Osteoblast (primary cell): ENCODE results near the gene SYTL4. TPM values are rescaled to one million over a fixed set of nuclear protein-coding genes. Genes with fewer than 3 reads are reported as not detected.

Experiments
- DNase-seq: peaks from one replicate; pipeline ENCODE4 v3.0.0; 2011; ENCODE audit warnings: low spot score, mixed read lengths; ENCODE audit not compliant: insufficient read length; ENCODE audit errors: missing footprints
- H2AFZ ChIP-seq: 2 replicates; pipeline ENCODE4 v1.6.0; 2011; ENCODE audit warnings: mild to moderate bottlenecking, low read length
- H3K27ac ChIP-seq: 2 replicates; pipeline ENCODE4 v1.5.1; 2011; ENCODE audit warnings: mild to moderate bottlenecking, low read depth, low read length, moderate library complexity
- H3K27me3 ChIP-seq: 2 replicates; pipeline ENCODE4 v1.6.0; 2012; ENCODE audit warnings: mild to moderate bottlenecking, control low read depth, inconsistent platforms, low read length, moderate library complexity; ENCODE audit not compliant: insufficient read depth
- H3K36me3 ChIP-seq: 2 replicates; pipeline ENCODE4 v1.5.1; 2011; ENCODE audit warnings: mild to moderate bottlenecking, low read length, control low read depth, moderate library complexity; ENCODE audit not compliant: insufficient read depth
- H3K4me1 ChIP-seq: 2 replicates; pipeline ENCODE4 v1.5.1; 2011; ENCODE audit warnings: mild to moderate bottlenecking, low read length, control low read depth, moderate library complexity; ENCODE audit not compliant: insufficient read depth
- H3K4me2 ChIP-seq: 2 replicates; pipeline ENCODE4 v1.6.0; 2011; ENCODE audit warnings: mild to moderate bottlenecking, low read length; ENCODE audit not compliant: insufficient read depth
- H3K4me3 ChIP-seq: fragments of 200-600 bp; sonication (generic); 3 replicates; pipeline ENCODE4 v1.5.1; 2012; ENCODE audit warnings: mild to moderate bottlenecking, low read length, inconsistent platforms; ENCODE audit not compliant: insufficient read depth
- H3K79me2 ChIP-seq: 2 replicates; pipeline ENCODE4 v1.6.0; 2012; ENCODE audit warnings: mild to moderate bottlenecking, low read length, control low read depth, inconsistent platforms; ENCODE audit not compliant: insufficient read depth
- H3K9me3 ChIP-seq: 2 replicates; pipeline ENCODE4 v1.5.1; 2011; ENCODE audit warnings: low read depth, low read length, control low read depth
- H4K20me1 ChIP-seq: 2 replicates; pipeline ENCODE4 v1.6.0; 2012; ENCODE audit warnings: mild to moderate bottlenecking, low read length, control low read depth; ENCODE audit not compliant: insufficient read depth
- CTCF ChIP-seq: IDR thresholded peaks from 2 replicates; pipeline ENCODE4 v1.5.1; 2011; ENCODE audit warnings: mild to moderate bottlenecking, low read depth, low read length, moderate library complexity; ENCODE audit errors: extremely low read depth
- total RNA-seq: library from RNA; depleted of rRNA; stranded (reverse); fragments of >200 nt; gene quantifications from 2 replicates; pipeline ENCODE4 v1.2.3, GENCODE V29; 2012

Gene SYTL4
- total RNA-seq, 1 donor, result 2.9 TPM

GRCh38 chrX:100704581-100705203, 27.2 kb downstream of the SYTL4 start:
- no peak for DNase-seq
- Histone ChIP-seq H3K36me3 (no peaks in the 10 kb centered on the region), H3K4me2 (no peak overlapping the region), H3K79me2 (no peaks in the 10 kb centered on the region), H4K20me1 (no peaks in the 10 kb centered on the region), H3K27ac (no peak overlapping the region), H3K4me1 (no peaks in the 10 kb centered on the region), H2AFZ (no peak overlapping the region), H3K4me3 (no peak overlapping the region), H3K27me3 (peaks cover 2% of the 10 kb centered on the region), H3K9me3 (no peaks in the 10 kb centered on the region)
- TF ChIP-seq CTCF, result no peak

DNA sequence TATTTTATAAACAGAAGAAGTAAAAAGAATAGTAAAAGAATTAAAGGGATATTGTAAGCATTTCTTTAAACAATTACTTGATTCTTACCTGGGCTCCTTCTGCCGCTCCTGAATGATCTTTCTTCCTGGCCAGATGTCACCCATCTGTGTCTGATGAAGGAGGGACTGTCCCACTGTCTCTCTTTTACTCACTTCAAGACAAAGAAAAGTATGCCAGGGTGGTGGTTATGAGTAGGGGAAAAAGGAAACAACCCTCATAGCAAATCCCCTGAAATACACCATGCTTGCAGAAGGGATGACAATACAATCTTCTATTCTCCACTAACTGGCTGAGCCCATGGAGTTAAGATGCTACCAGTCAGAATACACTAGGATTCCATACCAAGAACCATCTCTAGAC, 31.1 kb downstream of the SYTL4 start:
- no peak for DNase-seq
- H3K36me3 ChIP-seq, result no peaks in the 10 kb centered on the region
- H3K9me3 ChIP-seq, result no peaks in the 10 kb centered on the region
- no peaks in the 10 kb centered on the region for H3K27me3 ChIP-seq
- no peak overlapping the region for H3K27ac ChIP-seq
- no peak overlapping the region for H2AFZ ChIP-seq
- H3K79me2 ChIP-seq, result no peaks in the 10 kb centered on the region
- H3K4me1 ChIP-seq, result no peaks in the 10 kb centered on the region
- no peaks in the 10 kb centered on the region for H4K20me1 ChIP-seq
- TF ChIP-seq CTCF, result no peak
- no peak overlapping the region for H3K4me2 ChIP-seq
- H3K4me3 ChIP-seq, result no peak overlapping the region

DNA sequence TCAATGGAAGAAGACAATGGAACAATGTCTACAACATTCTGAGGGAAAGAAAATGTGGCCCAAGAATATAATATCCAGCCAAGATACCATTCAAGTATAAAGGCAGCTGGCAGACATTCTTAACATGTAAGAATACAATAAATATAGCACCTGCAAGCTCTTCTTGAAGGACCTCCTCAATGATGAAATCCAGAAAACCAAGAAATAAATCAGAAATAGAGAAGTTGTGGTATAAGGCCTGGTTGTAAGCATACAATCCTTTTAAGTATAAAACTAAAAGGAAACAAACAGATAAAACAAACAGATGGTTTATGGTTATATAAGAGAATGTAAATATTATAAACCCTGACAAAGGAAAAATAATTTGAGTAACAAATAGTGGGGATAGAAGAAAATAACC, 33.4 kb downstream of the SYTL4 start:
- Histone ChIP-seq H3K4me3 (no peak overlapping the region), H2AFZ (no peak overlapping the region), H3K27ac (no peak overlapping the region), H3K36me3 (no peaks in the 10 kb centered on the region), H3K79me2 (no peaks in the 10 kb centered on the region), H3K4me1 (no peaks in the 10 kb centered on the region), H3K4me2 (no peak overlapping the region), H4K20me1 (no peaks in the 10 kb centered on the region), H3K27me3 (no peaks in the 10 kb centered on the region), H3K9me3 (no peaks in the 10 kb centered on the region)
- TF ChIP-seq CTCF, result no peak
- DNase-seq, result no peak

DNA sequence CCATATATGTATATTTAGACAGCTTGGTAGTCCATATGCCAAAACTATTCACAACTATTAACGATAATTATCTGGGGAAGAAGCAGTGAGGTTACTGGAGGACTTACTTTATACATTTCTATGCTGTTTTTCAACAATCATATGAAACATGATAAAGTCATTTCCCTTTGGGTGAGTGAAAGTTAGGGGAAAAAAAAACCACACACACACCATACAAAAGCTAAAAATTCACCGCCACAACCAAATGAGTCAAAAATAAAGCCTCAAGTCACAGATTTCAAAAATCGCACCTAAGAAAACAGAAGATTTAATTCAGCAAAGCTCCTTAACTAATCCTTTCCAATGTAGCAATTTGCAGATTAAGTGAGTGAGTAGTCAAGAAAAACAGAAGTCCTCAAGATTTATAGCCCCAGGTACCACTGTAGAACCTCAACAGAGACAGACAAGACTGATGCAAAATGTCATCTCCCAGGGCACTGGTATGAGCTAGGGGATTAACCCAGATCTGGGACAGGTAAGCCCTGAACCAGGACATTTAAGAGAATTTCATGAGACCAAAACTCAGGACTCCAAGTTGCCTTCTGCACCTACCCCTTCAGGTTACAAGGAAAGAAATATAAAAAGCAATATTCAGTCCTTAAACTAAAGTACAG, 35.1 kb downstream of the SYTL4 start:
- Histone ChIP-seq H3K9me3 (no peaks in the 10 kb centered on the region), H3K4me3 (no peak overlapping the region), H3K4me1 (no peaks in the 10 kb centered on the region), H3K27me3 (no peaks in the 10 kb centered on the region), H3K27ac (no peak overlapping the region), H4K20me1 (no peaks in the 10 kb centered on the region), H2AFZ (no peak overlapping the region), H3K4me2 (no peak overlapping the region), H3K79me2 (no peaks in the 10 kb centered on the region), H3K36me3 (no peaks in the 10 kb centered on the region)
- TF ChIP-seq CTCF, result no peak
- DNase-seq, result no peak
